Panc1 (cell line): ENCODE data around the gene STEAP3. TPM values are rescaled to one million over a fixed set of nuclear protein-coding genes. Genes with fewer than 3 reads are reported as not detected.

ENCODE experiments used
- ATAC-seq: fragments of 200-7000 bp; cut with Tn5 transposase; 2 replicates; pipeline ENCODE4 v1.9.1; 2020; ENCODE audit warnings: mild to moderate bottlenecking, moderate library complexity
- BruUV-seq: library from RNA; stranded (reverse); fragments of 400-500 nt; replicated peaks from 2 replicates; lab custom pipeline; 2021; lab: Mats Ljungman, UMichigan
- CTCF ChIA-PET: fragments of 300-600 bp; sonication (Branson Sonifier 250); formaldehyde crosslinking; loops from one replicate; lab custom pipeline; 2022; ENCODE audit warnings: antibody characterized with exemption; lab: Charles Lee
- POLR2A ChIA-PET: fragments of 300-600 bp; sonication (Branson Sonifier 250); formaldehyde crosslinking; loops from one replicate; lab custom pipeline; 2022; ENCODE audit warnings: antibody characterized with exemption; lab: Charles Lee
- DNase-seq: peaks from one replicate; pipeline ENCODE4 v3.0.0-alpha.2; 2010; ENCODE audit warnings: low read depth, low spot score
- H3K27ac ChIP-seq: 2 replicates; pipeline ENCODE4 v1.5.1; 2011; ENCODE audit warnings: mild to moderate bottlenecking, low read length, inconsistent platforms
- H3K27me3 ChIP-seq: fragments of 200-500 bp; sonication (Bioruptor generic); 2 replicates; pipeline ENCODE4 v1.6.0; 2014; ENCODE audit warnings: low read length, inconsistent platforms; ENCODE audit not compliant: control insufficient read depth, insufficient read depth
- H3K36me3 ChIP-seq: fragments of 200-500 bp; sonication (Bioruptor generic); 2 replicates; pipeline ENCODE4 v1.5.1; 2014; ENCODE audit warnings: inconsistent platforms, mild to moderate bottlenecking, low read length, moderate library complexity; ENCODE audit not compliant: control insufficient read depth, insufficient read depth
- H3K4me1 ChIP-seq: 2 replicates; pipeline ENCODE4 v1.5.1; 2011; ENCODE audit warnings: inconsistent platforms, mild to moderate bottlenecking, low read length, moderate library complexity; ENCODE audit not compliant: control insufficient read depth, insufficient read depth
- H3K4me3 ChIP-seq, 2 experiments: 2 replicates each; pipeline ENCODE4 v1.5.1; 2011 to 2012; ENCODE audit warnings: low read depth in 2 of 2, low read length in 2 of 2, mild to moderate bottlenecking in 2 of 2, inconsistent platforms in 1 of 2, moderate library complexity in 1 of 2
- H3K9me3 ChIP-seq: fragments of 200-500 bp; sonication (Bioruptor generic); 2 replicates; pipeline ENCODE4 v1.5.1; 2014; ENCODE audit warnings: low read depth, mild to moderate bottlenecking, inconsistent platforms, low read length, moderate library complexity; ENCODE audit not compliant: control insufficient read depth, insufficient read depth
- CTCF ChIP-seq: fragments of 450-650 bp; IDR thresholded peaks from 2 replicates; pipeline ENCODE4 v1.5.1; 2017; ENCODE audit warnings: mild to moderate bottlenecking
- POLR2AphosphoS5 ChIP-seq: IDR thresholded peaks from 2 replicates; pipeline ENCODE4 v1.6.1; 2012; ENCODE audit warnings: mild to moderate bottlenecking, low read depth, low read length, moderate library complexity
- SIN3A ChIP-seq: IDR thresholded peaks from 2 replicates; pipeline ENCODE4 v1.6.1; 2012; ENCODE audit warnings: low read depth, mild to moderate bottlenecking, low read length, moderate library complexity, borderline replicate concordance; ENCODE audit not compliant: insufficient read depth
- TCF7L2 ChIP-seq: IDR thresholded peaks from 2 replicates; pipeline ENCODE4 v1.6.1; 2011; ENCODE audit warnings: mild to moderate bottlenecking, low read depth, low read length, inconsistent platforms
- in situ Hi-C: cut with HindIII; loops from 2 replicates; pipeline ENCODE4 v1.10.0; 2016; ENCODE audit warnings: low sequenced_read_pairs, low pct_unique_long_range_greater_than_20kb
- intact Hi-C: fragments of 100-400 bp; cut with micrococcal nuclease; formaldehyde crosslinking; loops from one replicate; pipeline ENCODE4 v1.10.0; 2022; ENCODE audit not compliant: unreplicated experiment
- total RNA-seq: library from RNA; stranded (reverse); gene quantifications from one replicate; pipeline ENCODE4 v1.2.1, GENCODE V29; 2021; ENCODE audit not compliant: unreplicated experiment
- TF ChIP-seq, protein P1 (sequence below), 2 experiments: IDR thresholded peaks; 2 replicates each; pipeline ENCODE4 v1.6.1; 2011 to 2012; ENCODE audit warnings: low read depth in 2 of 2, control low read depth in 1 of 2, low read length in 1 of 2, mild to moderate bottlenecking in 1 of 2, moderate library complexity in 1 of 2; ENCODE audit not compliant: insufficient read depth in 1 of 2

STEAP3 gene
- total RNA-seq, 1 experiment from 2014 or later, result 44.8 TPM

DNA sequence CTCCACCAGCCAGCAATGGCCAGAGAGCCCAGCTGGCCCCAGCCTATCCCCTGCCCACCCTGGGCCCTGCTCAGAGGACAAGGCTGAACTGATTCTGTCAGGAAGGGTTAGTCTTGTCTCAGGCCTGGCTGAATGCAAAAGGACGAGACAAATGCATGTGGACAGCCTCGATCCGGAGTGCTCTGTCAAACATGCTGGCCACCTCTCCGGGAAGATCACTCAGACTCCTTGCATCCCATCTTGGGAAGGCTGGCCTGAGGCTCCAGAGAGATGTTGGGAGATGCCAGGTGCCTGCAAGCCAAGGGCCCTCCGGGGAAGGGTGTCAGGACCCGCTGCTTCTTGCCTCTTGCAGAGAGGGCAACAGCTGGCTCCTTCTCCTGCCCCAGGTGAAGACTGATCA is 44.9 kb upstream of the STEAP3 start:
- Histone ChIP-seq H3K36me3 (no peaks in the 10 kb centered on the region), H3K27ac (no peak overlapping the region), H3K4me1 (no peaks in the 10 kb centered on the region; the same call in 1 of the 2 replicates), H3K9me3 (no peaks in the 10 kb centered on the region), H3K27me3 (no peaks in the 10 kb centered on the region), H3K4me3 (no peak overlapping the region)
- CTCF ChIA-PET, result no interaction called here
- DNase-seq, result no peak
- intact Hi-C loops, result no loop called here
- TF ChIP-seq TCF7L2 (no peak), POLR2AphosphoS5 (no peak), CTCF (no peak), SIN3A (no peak)
- TF ChIP-seq, protein P1, sequence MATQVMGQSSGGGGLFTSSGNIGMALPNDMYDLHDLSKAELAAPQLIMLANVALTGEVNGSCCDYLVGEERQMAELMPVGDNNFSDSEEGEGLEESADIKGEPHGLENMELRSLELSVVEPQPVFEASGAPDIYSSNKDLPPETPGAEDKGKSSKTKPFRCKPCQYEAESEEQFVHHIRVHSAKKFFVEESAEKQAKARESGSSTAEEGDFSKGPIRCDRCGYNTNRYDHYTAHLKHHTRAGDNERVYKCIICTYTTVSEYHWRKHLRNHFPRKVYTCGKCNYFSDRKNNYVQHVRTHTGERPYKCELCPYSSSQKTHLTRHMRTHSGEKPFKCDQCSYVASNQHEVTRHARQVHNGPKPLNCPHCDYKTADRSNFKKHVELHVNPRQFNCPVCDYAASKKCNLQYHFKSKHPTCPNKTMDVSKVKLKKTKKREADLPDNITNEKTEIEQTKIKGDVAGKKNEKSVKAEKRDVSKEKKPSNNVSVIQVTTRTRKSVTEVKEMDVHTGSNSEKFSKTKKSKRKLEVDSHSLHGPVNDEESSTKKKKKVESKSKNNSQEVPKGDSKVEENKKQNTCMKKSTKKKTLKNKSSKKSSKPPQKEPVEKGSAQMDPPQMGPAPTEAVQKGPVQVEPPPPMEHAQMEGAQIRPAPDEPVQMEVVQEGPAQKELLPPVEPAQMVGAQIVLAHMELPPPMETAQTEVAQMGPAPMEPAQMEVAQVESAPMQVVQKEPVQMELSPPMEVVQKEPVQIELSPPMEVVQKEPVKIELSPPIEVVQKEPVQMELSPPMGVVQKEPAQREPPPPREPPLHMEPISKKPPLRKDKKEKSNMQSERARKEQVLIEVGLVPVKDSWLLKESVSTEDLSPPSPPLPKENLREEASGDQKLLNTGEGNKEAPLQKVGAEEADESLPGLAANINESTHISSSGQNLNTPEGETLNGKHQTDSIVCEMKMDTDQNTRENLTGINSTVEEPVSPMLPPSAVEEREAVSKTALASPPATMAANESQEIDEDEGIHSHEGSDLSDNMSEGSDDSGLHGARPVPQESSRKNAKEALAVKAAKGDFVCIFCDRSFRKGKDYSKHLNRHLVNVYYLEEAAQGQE (IDR thresholded peaks at IDR 0.05; ENCODE audit: insufficient read depth in 1 of 2, low read depth in 2 of 2, low read length in 1 of 2), result no peak
- no peak for ATAC-seq
- in situ Hi-C loops, result no loop called here
- no TSS peak for BruUV-seq
- POLR2A ChIA-PET, result no interaction called here

DNA sequence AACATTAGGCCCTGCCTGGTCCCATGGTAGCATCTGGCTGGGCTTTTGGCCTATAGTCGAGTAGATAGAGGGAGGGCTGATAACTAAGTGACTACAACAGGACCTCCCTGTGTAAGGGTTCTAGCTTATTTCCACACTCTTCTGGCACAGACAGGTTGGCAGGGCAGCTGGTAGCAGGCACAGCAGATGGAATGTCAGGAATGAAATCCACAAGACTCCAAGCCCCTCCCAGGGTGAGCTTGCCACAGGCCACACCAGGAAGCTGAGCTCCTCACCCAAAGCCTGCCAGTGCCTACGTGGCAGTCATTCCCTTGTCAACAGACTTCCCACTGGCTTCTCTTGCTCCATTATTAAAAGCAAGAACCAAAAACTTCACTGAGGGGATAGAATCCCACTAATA is 44.4 kb upstream of the STEAP3 start:
- no peak overlapping the region for H3K27ac ChIP-seq
- BruUV-seq, result no TSS peak
- ATAC-seq (no peak), DNase-seq (no peak)
- ChIA-PET POLR2A (no interaction called here), CTCF (no interaction called here)
- TF ChIP-seq, protein P1 (IDR thresholded peaks at IDR 0.05; ENCODE audit: insufficient read depth in 1 of 2, low read depth in 2 of 2, low read length in 1 of 2), result no peak
- TF ChIP-seq POLR2AphosphoS5 (no peak), SIN3A (no peak), CTCF (no peak), TCF7L2 (no peak)
- no peaks in the 10 kb centered on the region for H3K36me3 ChIP-seq
- no peaks in the 10 kb centered on the region for H3K9me3 ChIP-seq
- in situ Hi-C loops, result no loop called here
- no peaks in the 10 kb centered on the region; the same call in 1 of the 2 replicates for H3K4me1 ChIP-seq
- intact Hi-C loops, result no loop called here
- no peak overlapping the region for H3K4me3 ChIP-seq
- H3K27me3 ChIP-seq, result no peaks in the 10 kb centered on the region
